HuH-7 (cell line): ENCODE measurements around the gene VWA5B1.
"Not testable (repeated sequence)": the region's sequence is repeated elsewhere in the genome, so short reads cannot be mapped to it uniquely, and the experiment has no call there.

Source experiments
- DNase-seq: peaks from one replicate; pipeline ENCODE4 v3.0.0; 2011; ENCODE audit warnings: low spot score

VWA5B1 gene

DNA sequence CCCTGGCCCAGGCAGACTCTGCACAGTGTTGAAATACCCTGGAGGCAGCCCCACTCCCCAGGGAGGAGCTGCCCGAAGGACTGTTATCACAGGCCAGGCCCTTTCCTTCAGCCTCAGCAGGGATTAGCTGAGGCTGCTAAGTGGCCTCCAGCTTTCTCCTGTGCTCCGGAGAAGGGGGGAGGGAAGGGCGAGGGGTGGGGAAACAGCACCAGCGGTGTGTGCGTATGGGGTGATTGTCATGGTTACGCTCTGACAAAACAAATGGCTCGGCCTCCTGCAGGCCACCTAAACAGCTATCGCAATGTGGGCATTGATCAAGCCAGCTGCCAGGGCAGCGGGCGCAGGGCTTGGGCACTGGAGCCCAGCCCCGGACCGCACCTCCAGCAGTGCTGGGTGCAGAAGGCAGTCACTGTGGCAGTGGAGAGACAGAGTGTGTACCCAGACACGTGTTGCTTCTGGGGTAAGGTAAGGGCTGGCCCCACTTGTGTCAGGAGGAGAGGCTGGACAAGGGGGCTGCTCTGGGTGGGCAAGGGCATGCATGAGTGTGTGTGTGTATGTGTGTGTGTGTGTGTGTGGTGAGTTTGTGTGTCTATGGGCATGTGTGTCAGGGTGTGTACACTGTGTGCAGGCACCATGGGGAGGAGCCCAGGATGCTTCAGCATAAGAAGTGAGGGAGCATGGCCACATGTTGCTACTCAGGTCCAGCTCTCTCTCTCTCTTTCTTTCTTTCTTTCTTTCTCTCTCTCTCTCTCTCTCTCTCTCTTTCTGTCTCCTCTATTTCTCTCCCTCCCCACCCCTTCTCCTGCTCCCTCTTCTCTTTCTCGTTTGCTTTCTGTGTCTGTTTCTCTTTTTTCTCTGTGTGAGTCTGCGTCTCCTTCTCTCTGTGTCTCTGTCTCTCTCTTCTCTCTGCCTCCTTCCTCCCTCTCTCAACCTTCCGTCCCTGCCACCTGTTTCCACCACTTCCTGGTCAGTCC, at the start of gene VWA5B1:
Gene VWA5B1 (plus strand): TSS at position 252 of the 974 bp plus-strand sequence. CDS start 19,727 bp downstream, outside the sequence.
- no peak for DNase-seq

- DNase-seq: no peak
Observed at GRCh38 chr1:20242890-20243479, 47.7 kb upstream of the VWA5B1 start.

DNA sequence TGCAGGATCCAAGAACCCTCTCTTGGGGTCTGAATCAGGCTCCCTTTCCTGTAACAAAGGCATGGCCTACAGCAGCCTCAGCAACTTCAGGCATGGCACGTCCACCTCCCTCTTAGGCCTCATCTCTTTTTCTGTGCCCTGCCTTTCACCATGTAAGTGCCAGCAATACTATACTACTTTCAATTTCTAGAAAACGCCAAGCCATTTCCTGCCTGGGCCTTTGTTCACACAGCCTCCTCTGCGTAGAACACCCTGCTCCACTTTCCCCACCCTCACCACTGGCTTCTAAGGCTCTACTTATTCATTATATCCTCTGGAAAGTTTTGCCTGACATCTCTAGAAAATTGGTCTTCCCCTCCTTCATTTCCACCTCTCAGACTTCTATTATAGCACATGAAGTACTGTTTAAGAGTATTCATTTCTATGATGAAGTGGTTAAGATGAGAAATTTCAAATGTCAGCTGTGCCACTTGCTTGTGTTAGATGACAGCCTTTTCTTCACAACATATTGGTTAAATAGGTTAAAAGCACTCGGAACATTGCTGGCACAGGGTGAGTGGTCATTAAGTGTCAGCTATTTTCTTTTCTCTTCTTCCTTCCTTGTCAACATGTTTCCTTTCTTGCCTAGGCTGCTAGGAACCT, 41.6 kb upstream of the VWA5B1 start:
- DNase-seq: no peak

- no peak for DNase-seq
Observed at GRCh38 chr1:20250340-20250989, 40.2 kb upstream of the VWA5B1 start.

DNA sequence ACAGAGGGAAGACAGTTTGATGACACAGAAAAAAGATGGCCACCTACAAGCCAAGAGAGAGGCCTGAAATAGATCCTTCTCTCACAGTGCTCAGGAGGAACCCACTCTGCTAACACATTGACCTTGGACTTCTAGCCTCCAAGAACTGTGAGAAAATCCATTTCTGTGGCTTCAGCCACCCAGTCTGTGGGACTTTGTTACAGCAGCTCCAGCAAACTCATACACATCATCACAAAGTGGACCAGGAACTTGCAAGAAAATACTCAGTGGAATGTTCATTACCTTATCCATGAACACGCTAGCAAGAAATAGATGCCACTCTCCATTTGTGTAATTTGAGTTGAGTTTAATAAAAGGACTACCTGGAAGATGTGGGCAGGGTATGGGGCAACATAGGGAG, 38.1 kb upstream of the VWA5B1 start:
- DNase-seq: no peak

DNA sequence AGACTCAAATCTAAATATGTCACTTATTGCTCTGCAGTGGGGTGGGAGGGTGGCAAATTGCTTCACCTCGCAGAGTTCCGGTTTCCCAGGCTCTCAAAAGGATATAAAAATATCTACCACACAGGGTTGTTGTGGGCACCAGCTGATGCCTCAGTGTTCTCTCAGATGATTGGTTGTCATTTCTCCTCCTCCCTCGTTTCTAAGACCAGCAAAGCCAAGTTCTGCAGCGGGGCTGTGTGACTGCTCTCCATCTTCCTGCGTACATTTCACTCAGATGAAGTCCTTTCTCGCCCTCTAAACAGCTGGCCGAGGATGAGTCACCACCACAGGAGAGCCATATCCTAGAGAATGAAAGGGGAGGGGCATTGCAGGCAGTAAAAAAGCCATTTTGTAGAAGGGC, 35.0 kb upstream of the VWA5B1 start:
- no peak for DNase-seq

- DNase-seq: no peak
Observed at GRCh38 chr1:20259646-20260045, 31.0 kb upstream of the VWA5B1 start.

GRCh38 chr1:20261095-20261494, 29.6 kb upstream of the VWA5B1 start:
- DNase-seq: no peak

- DNase-seq: no peak
Observed at GRCh38 chr1:20262810-20263534, 27.7 kb upstream of the VWA5B1 start.

- DNase-seq: no peak
Observed at GRCh38 chr1:20265250-20265649, 25.4 kb upstream of the VWA5B1 start.

DNA sequence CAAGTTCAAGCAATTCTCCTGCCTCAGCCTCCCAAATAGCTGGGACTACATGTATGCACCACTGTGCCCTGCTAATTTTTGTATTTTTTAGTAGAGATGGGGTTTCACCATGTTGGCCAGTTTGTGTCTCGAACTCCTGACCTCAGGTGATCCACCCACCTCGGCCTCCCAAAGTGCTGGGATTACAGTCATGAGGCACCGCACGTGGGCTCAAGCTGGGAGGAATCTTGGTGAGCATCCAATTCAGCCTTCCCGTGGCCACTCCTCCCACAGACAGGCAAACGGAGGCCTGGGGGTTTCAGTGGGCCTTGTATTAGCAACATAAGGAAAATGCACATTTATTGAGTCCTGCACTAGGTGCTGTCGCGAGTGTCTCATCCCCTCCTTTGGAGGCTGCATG, 24.5 kb upstream of the VWA5B1 start:
- DNase-seq: no peak

- DNase-seq: no peak
Observed at GRCh38 chr1:20266642-20267041, 24.0 kb upstream of the VWA5B1 start.

DNA sequence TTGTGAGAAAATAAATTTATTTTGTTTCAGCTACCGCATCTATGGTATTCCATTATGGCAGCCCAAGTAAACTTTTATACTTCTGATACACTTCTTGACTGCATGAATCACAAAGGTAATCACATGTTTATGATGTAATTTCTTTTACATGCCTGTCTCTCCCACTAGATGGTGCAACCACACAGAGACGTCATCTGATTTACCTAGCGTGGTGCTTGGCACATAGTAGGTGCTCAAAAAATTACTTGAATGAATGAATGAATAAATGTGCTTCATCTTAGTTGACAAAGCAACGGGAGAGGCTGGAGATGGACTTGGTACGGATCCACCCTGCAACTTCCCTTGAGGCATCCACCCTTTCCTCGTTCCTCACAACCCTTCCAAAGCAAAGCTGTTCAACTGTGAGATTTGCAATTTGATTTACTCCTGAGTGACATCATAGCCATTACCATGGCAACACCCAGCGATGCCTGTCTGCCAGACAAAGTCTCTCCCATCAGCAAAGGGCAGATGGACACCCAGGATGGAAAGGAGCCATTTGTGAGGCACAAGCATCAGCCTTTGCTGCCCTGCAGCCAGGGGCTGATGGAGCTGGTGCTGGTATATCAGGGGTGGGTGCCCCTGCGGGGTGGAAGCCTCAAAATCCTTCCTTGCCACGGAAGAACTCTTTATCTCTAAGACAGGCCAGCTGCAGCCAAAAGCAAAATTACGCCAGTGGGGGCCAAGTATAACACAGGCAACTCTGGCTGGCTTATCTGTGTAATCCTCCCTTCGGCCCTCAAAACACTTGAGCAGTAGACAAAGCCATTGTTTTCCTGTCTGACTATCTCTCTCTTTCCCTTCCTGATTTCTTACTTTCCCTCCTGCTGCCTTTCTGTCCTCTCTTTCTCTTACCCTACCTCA, 18.9 kb upstream of the VWA5B1 start:
- DNase-seq: no peak

DNA sequence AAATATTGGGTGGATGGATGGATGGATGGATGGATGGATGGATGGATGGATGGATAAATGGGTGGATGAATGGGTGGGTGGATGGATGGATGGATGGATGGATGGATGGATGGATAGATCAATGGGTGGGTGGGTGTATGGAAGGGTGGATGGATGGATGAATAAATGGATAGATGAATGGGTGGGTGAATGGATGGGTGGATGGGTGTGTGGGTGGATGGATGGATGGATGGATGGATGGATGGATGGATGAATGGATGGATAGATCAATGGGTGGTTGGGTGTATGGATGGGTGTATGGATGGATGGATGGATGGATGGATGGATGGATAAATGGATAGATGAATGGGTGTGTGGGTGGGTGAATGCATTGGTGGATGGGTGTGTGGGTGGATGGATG, 17.0 kb upstream of the VWA5B1 start:
- DNase-seq: not testable (repeated sequence)

DNA sequence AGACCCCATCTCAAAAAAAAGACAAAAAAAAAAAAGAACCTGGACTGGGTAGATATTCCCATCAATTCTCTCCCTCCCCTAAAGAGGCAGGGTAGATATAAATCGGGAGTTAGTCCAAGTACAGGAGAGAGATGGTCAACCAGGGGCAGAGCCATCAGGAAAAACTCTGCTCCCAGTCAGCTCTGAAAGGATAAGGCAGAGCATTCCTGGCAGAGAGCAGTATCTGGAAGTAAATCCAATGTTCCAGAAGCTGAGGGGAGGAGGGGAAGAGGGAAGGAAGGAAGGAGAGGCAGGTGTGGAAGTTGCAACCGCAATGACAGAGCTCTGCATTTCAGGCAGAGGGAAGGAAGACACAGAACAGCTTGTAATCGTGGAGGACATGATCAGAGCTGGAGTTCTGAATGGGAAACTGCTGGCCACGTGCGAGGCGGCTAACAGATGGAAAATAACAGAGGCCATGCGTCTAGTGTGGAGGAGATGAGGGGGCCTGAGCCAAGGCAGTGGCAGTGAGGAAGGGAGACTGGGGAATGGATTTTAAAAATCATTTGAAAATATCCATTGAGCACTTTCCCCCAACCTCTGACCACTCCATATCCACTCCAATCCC, 15.3 kb upstream of the VWA5B1 start:
- no peak for DNase-seq

- DNase-seq: no peak
Observed at GRCh38 chr1:20276485-20277159, 14.1 kb upstream of the VWA5B1 start.

DNA sequence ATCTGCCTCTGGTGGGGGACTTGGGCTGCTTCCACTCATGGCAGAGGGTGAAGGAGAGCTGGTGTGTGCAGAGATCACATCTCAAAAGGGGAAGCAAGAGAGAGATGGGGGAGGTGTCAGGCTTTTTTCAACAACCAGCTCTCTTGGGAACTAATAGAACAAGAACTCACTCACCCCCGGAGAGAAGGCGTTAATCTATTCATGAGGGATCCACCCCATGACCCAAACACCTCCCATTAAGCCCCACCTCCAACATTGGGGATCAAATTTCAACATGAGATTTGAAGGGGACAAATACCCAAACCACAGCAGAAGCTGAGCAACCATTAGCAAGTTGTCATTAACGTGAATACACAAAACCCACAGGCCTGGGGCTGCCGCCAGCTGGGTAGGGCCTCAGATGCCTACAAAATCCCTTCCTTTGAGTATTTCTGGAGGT, 12.0 kb upstream of the VWA5B1 start:
- no peak for DNase-seq

DNA sequence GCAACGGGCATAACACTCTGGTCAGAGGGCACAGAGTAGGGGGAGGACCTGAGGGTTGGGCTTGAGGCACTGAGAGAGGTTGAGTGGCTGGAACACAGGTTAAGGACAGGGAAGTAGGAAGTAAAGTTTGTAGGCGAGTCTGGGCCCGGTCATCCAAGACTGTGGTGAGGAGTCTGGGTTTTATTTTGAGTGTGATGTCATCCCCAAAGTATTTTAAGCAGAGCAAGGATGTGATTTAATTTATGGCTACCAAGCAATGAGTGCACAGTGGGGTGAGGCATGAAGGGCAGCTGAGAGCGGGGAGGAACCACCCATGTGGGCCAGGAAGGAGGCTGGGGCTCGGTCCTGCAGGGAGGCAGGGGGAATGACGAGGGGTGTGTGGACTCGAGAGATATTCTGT, 11.2 kb upstream of the VWA5B1 start:
- no peak for DNase-seq

GRCh38 chr1:20280341-20280740, 10.3 kb upstream of the VWA5B1 start:
- DNase-seq: no peak

DNA sequence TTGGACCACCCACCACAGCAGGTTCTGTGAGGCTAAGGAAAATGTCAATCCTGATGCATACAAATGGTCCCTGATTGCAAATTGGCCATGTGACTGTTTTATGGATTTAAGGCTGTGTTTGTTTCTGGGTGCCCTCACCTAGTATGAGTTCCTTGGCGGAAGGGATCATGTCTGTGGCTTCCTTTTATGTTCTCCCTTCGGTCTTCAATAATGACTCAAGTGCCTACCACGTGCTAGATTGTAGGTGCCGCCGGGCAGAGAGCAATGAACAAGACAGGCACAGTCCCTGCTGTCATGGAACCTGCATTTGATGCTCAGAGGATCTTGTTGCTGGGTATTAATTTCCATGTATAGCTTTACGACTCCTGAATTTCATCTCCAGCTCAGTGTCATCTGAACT, 9.8 kb upstream of the VWA5B1 start:
- DNase-seq: no peak
